ENCODE results near the gene SLC22A25.
A peak's percentile ranks its signal among the peaks of the same experiment; 100 is the strongest.
"Not testable (repeated sequence)": the region's sequence is repeated elsewhere in the genome, so short reads cannot be mapped to it uniquely, and the experiment has no call there.

SLC22A25 gene

DNA sequence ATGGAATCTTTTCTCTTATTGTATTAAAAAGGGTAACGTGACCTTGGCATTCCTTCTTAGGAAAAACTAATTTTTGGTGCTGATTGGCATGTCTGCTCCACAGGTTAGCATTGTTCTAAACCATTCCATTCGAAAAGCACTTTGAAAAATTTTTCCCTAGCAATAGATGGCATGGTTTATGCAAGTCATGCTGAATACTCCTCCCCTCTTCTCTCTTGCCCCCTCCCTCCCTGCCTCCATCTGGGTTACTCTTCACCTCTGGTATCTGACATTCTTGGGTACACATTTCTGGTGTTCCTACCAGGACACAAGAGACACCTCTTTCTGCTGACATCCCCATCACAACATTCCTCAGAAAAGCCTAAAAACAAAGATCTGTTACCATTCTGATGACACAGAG lies 1.5 kb upstream of the SLC22A25 start:
- no peak for DNase-seq (ENCODE audit: low read depth in 2 of 2)
- TF ChIP-seq, protein P1, sequence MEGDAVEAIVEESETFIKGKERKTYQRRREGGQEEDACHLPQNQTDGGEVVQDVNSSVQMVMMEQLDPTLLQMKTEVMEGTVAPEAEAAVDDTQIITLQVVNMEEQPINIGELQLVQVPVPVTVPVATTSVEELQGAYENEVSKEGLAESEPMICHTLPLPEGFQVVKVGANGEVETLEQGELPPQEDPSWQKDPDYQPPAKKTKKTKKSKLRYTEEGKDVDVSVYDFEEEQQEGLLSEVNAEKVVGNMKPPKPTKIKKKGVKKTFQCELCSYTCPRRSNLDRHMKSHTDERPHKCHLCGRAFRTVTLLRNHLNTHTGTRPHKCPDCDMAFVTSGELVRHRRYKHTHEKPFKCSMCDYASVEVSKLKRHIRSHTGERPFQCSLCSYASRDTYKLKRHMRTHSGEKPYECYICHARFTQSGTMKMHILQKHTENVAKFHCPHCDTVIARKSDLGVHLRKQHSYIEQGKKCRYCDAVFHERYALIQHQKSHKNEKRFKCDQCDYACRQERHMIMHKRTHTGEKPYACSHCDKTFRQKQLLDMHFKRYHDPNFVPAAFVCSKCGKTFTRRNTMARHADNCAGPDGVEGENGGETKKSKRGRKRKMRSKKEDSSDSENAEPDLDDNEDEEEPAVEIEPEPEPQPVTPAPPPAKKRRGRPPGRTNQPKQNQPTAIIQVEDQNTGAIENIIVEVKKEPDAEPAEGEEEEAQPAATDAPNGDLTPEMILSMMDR (IDR thresholded peaks at IDR 0.05; ENCODE audit: low read depth, low read length): no peak
- no peak overlapping the region for H3K4me3 ChIP-seq (replicated peaks in 1 of 2; ENCODE audit: low read depth in 2 of 2, low read length in 2 of 2)

DNA sequence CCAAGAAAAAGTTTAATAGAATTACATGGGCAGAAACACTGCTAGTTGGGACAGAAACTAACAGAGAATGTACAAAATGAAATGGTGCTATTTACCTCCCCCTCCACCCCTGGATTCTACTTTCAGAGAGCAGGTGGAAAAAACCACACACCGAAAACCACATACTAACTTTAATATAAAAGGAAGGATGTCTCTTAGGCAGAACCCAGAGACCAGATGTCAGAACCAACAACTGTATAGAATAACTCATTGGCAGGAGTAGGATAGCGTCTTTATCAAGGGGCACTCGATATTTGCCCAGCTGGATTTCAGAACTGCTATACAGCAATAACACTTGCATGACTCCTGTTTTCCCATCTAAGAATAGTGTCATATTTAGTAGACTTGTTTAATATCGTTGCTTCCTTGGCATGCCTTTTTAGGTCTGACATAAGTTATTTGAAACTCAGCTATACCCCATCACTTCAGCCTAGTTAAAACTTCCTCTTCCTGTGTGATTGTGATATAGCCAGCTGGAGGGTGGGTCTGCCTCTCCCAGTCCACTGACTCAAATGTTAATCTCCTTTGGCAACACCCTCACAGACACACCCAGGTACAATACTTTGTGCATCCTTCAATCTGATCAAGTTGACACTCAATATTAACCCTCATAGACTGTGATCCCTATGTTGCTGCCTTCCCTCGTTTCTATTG lies 1.2 kb downstream of the SLC22A25 start:
- no peak for DNase-seq (ENCODE audit: low read depth in 2 of 2)
- TF ChIP-seq, protein P1 (IDR thresholded peaks at IDR 0.05; ENCODE audit: low read depth, low read length): no peak
- H3K4me3 ChIP-seq (replicated peaks in 1 of 2; ENCODE audit: low read depth in 2 of 2, low read length in 2 of 2): no peak overlapping the region

- H3K4me3 ChIP-seq (replicated peaks in 1 of 2; ENCODE audit: low read depth in 2 of 2, low read length in 2 of 2): no peak overlapping the region
- TF ChIP-seq, protein P1 (IDR thresholded peaks at IDR 0.05; ENCODE audit: low read depth, low read length): no peak
- no peak for DNase-seq (ENCODE audit: low read depth in 2 of 2)
These were observed 2.5 kb downstream of the SLC22A25 start for GRCh38 chr11:63240791-63241379.

DNA sequence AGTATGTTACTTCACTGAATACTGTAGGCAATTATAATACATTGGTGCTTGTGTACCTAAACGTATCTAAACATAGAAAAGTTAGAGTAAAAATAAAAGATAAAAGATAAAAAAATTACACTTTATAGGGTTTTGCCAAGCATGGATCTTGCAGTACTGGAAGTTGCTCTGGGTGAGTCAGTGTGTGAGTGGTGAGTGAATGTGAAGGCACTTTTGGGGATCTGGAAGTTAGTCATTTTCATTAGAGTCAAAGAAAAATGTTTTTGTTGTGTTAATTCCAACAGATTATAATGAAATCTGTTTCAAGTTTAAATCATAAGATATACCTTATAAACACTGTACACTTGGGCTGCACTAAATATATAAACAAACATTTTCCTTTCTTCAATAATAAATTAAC lies 3.3 kb downstream of the SLC22A25 start:
- TF ChIP-seq, protein P1 (IDR thresholded peaks at IDR 0.05; ENCODE audit: low read depth, low read length): no peak
- no peak overlapping the region for H3K4me3 ChIP-seq (replicated peaks in 1 of 2; ENCODE audit: low read depth in 2 of 2, low read length in 2 of 2)
- DNase-seq (ENCODE audit: low read depth in 2 of 2): peak in 1 of 2 donors; percentile 12

DNA sequence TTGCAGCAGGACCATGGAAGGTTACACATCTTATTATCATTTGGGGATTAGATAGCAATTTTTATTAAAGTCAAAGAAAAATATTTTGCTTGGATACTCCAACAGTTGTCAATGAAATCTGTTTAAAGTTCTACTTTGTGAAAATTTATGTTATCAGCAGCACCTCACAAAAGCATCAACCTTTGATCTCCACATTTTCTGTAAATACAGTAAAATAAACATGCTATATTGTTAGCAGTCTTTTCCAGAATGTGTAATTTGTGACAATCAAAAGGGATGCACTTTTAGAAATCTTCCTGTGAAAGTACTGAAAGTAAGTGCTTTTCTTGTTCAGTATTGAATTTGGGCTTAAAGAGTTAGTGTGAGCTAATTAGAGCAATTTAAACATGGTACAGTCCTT lies 4.1 kb downstream of the SLC22A25 start:
- TF ChIP-seq, protein P1 (IDR thresholded peaks at IDR 0.05; ENCODE audit: low read depth, low read length): no peak
- DNase-seq (ENCODE audit: low read depth in 2 of 2): no peak
- H3K4me3 ChIP-seq (replicated peaks in 1 of 2; ENCODE audit: low read depth in 2 of 2, low read length in 2 of 2): no peak overlapping the region

- H3K4me3 ChIP-seq (replicated peaks in 1 of 2; ENCODE audit: low read depth in 2 of 2, low read length in 2 of 2): no peak overlapping the region
- DNase-seq (ENCODE audit: low read depth in 2 of 2): no peak
- TF ChIP-seq, protein P1 (IDR thresholded peaks at IDR 0.05; ENCODE audit: low read depth, low read length): no peak
These were observed 6.0 kb downstream of the SLC22A25 start for GRCh38 chr11:63237413-63237812.

DNA sequence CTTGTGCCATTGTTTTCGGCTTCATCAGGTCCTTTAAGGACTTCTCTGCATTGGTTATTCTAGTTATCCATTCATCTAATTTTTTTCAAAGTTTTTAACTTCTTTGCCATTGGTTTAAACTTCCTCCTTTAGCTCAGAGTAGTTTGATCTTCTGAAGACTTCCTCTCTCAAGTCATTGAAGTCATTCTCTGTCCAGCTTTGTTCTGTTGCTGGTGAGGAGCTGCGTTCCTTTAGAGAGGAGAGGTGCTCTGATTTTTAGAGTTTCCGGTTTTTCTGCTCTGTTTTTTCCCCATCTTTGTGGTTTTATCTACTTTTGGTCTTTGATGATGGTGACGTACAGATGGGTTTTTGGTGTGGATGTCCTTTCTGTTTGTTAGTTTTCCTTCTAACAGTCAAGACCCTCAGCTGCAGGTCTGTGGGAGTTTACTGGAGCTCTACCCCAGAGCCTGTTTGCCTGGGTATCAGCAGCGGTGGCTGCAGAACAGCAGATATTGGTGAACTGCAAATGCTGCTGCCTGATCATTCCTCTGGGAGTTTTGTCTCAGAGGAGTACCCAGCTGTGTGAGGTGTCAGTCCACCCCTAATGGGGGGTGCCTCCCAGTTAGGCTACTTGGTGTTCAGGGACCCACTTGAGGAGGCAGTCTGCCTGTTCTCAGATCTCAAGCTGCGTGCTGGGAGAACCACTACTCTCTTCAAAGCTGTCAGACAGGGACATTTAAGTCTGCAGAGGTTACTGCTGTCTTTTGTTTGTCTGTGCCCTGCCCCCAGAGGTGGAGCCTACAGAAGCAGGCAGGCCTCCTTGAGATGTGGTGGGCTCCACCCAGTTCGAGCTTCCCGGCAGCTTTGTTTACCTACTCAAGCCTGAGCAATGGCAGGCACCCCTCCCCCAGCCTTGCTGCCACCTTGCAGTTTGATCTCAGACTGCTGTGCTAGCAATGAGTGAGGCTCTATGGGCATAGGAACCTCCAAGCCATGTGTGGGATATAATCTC lies 7.6 kb downstream of the SLC22A25 start:
- DNase-seq (ENCODE audit: low read depth in 2 of 2); H3K4me3 ChIP-seq (replicated peaks in 1 of 2; ENCODE audit: low read depth in 2 of 2, low read length in 2 of 2): not testable (repeated sequence)
